Endothelial cell of umbilical vein (primary cell): ENCODE measurements around the gene ZNF618. TPM values are rescaled to one million over a fixed set of nuclear protein-coding genes. Genes with fewer than 3 reads are reported as not detected.

Source experiments
- BruUV-seq: library from RNA; stranded (reverse); fragments of 400-500 nt; replicated peaks from 2 replicates; lab custom pipeline; 2021; lab: Mats Ljungman, UMichigan
- CTCF ChIA-PET: fragments of 300-600, 350-600 bp; sonication (Branson Sonifier 250); formaldehyde crosslinking; loops from one replicate; lab custom pipeline; 2021; ENCODE audit warnings: antibody characterized with exemption, inconsistent platforms; lab: Charles Lee
- POLR2A ChIA-PET: fragments of 300-600, 350-600 bp; sonication (Branson Sonifier 250); formaldehyde crosslinking; loops from one replicate; lab custom pipeline; 2021; ENCODE audit warnings: antibody characterized with exemption, inconsistent platforms; lab: Charles Lee
- DNase-seq: peaks from one replicate; pipeline ENCODE4 v3.0.0-alpha.2; 2011; ENCODE audit warnings: low read depth, low spot score
- FAIRE-seq: peaks from 2 replicates; lab custom pipeline; 2011; peaks lifted over from hg19 to GRCh38; lab: Jason Lieb, UNC
- H2AFZ ChIP-seq: 2 replicates; pipeline ENCODE4 v1.6.0; 2012; ENCODE audit warnings: low read depth, low read length, control low read depth, inconsistent platforms
- H3K27ac ChIP-seq: 2 replicates; pipeline ENCODE4 v1.5.1; 2011; ENCODE audit warnings: low read depth, mild to moderate bottlenecking, control low read depth, low read length, moderate library complexity; ENCODE audit not compliant: insufficient read depth
- H3K27me3 ChIP-seq, 2 experiments: 2 replicates each; pipeline versions ENCODE4 v1.6.0 to v1.6.1; 2011; ENCODE audit warnings: low read length in 2 of 2, mixed read lengths in 1 of 2; ENCODE audit not compliant: control insufficient read depth in 2 of 2, insufficient read depth in 2 of 2
- H3K36me3 ChIP-seq, 2 experiments: 2 replicates in 1 of 2; 3 replicates in 1 of 2; pipeline ENCODE4 v1.5.1; 2011; ENCODE audit warnings: low read length in 2 of 2, mild to moderate bottlenecking in 1 of 2, moderate library complexity in 1 of 2; ENCODE audit not compliant: control insufficient read depth in 2 of 2, insufficient read depth in 2 of 2; ENCODE audit errors: extremely low read depth in 1 of 2
- H3K4me1 ChIP-seq: 3 replicates; pipeline ENCODE4 v1.5.1; 2011; ENCODE audit warnings: mild to moderate bottlenecking, low read length; ENCODE audit not compliant: control insufficient read depth, insufficient read depth; ENCODE audit errors: extremely low read depth
- H3K4me2 ChIP-seq: 2 replicates; pipeline ENCODE4 v1.6.1; 2011; ENCODE audit warnings: low read length, control low read depth, mixed read lengths; ENCODE audit not compliant: insufficient read depth
- H3K4me3 ChIP-seq, 3 experiments: fragments of 200-600 bp in 1 of 3; sonication (generic), shearing (Covaris generic) in 1 of 3; replicated peaks in 1 of 3; 2 replicates each; pipeline ENCODE4 v1.5.1; 2011 to 2016; ENCODE audit warnings: control low read depth in 3 of 3, low read length in 3 of 3, mild to moderate bottlenecking in 2 of 3, inconsistent platforms in 1 of 3, low read depth in 1 of 3, moderate library complexity in 1 of 3; ENCODE audit not compliant: insufficient read depth in 1 of 3
- H3K79me2 ChIP-seq: 2 replicates; pipeline ENCODE4 v1.6.0; 2012; ENCODE audit warnings: low read length, inconsistent platforms; ENCODE audit not compliant: control insufficient read depth, insufficient read depth
- H3K9ac ChIP-seq: replicated peaks from 2 replicates; pipeline ENCODE3; 2011; ENCODE audit warnings: low read length, control low read depth; ENCODE audit not compliant: insufficient read depth; ENCODE audit errors: extremely low read depth
- H3K9me1 ChIP-seq: replicated peaks from 3 replicates; pipeline ENCODE4 v1.6.0; 2011; ENCODE audit warnings: mild to moderate bottlenecking, low read length; ENCODE audit not compliant: control insufficient read depth, insufficient read depth; ENCODE audit errors: extremely low read depth
- H3K9me3 ChIP-seq: replicated peaks from 2 replicates; pipeline ENCODE4 v1.5.1; 2012; ENCODE audit warnings: low read length, inconsistent platforms; ENCODE audit not compliant: control insufficient read depth, insufficient read depth
- H4K20me1 ChIP-seq: replicated peaks from 2 replicates; pipeline ENCODE3; 2011; ENCODE audit warnings: mild to moderate bottlenecking, low read length; ENCODE audit not compliant: control insufficient read depth, insufficient read depth; ENCODE audit errors: extremely low read depth
- CTCF ChIP-seq, 2 donors: IDR thresholded peaks; 1 replicate in 1 of 2; 2 replicates in 1 of 2; pipeline ENCODE4 v1.5.1; 2011; ENCODE audit warnings: low read length in 2 of 2, mild to moderate bottlenecking in 2 of 2, moderate library complexity in 2 of 2, control low read depth in 1 of 2, inconsistent platforms in 1 of 2, low read depth in 1 of 2; ENCODE audit not compliant: insufficient read depth in 1 of 2; ENCODE audit errors: extremely low read depth in 1 of 2
- EZH2 ChIP-seq: IDR thresholded peaks from 2 replicates; pipeline ENCODE4 v1.6.1; 2012; ENCODE audit warnings: borderline replicate concordance, low read depth, mild to moderate bottlenecking, moderate library complexity, low read length, inconsistent platforms; ENCODE audit not compliant: severe bottlenecking
- FOS ChIP-seq: IDR thresholded peaks from 2 replicates; pipeline ENCODE4 v1.6.1; 2011; ENCODE audit warnings: mild to moderate bottlenecking, low read length, moderate library complexity, borderline replicate concordance; ENCODE audit not compliant: insufficient read depth
- GATA2 ChIP-seq: IDR thresholded peaks from 2 replicates; pipeline ENCODE4 v1.7.0; 2011; ENCODE audit warnings: low read depth, mild to moderate bottlenecking, moderate library complexity, mixed read lengths, low read length; ENCODE audit not compliant: insufficient read length, insufficient read depth
- JUN ChIP-seq: IDR thresholded peaks from 2 replicates; pipeline ENCODE4 v1.6.1; 2011; ENCODE audit warnings: borderline replicate concordance, low read depth; ENCODE audit not compliant: insufficient read length, insufficient read depth
- MYC ChIP-seq: IDR thresholded peaks from one replicate; pipeline ENCODE4 v1.6.1; 2011; ENCODE audit warnings: mild to moderate bottlenecking, low read depth, low read length
- POLR2A ChIP-seq: IDR thresholded peaks from 2 replicates; pipeline ENCODE4 v1.6.1; 2012; ENCODE audit warnings: low read depth, mild to moderate bottlenecking, control low read depth, low read length
- POLR2AphosphoS5 ChIP-seq: IDR thresholded peaks from 2 replicates; pipeline ENCODE4 v1.6.1; 2012; ENCODE audit warnings: low read depth, mild to moderate bottlenecking, control low read depth, low read length, moderate library complexity; ENCODE audit not compliant: insufficient read depth
- dilution Hi-C: fragments of 300-500 bp; cut with MboI; formaldehyde crosslinking; loops from one replicate; pipeline ENCODE4 v1.15.0; 2019; ENCODE audit warnings: low sequenced_read_pairs; ENCODE audit not compliant: extremely low pct_ligation_motif_present
- intact Hi-C: fragments of 100-400 bp; cut with micrococcal nuclease; formaldehyde crosslinking; loops from one replicate; pipeline ENCODE4 v1.10.0; 2022
- polyA plus RNA-seq, 4 experiments: library from polyadenylated mRNA; depleted of rRNA in 3 of 4; stranded (reverse) in 3 of 4; unstranded in 1 of 4; fragments of >200 nt; gene quantifications; 2 replicates each; pipeline versions ENCODE4 v1.2.1 to v1.2.3, GENCODE V29; 2011 to 2012; ENCODE audit warnings: missing spikeins in 1 of 4
- total RNA-seq: library from RNA; stranded (reverse); gene quantifications from 2 replicates; pipeline ENCODE4 v1.2.3, GENCODE V29; 2021
- TF ChIP-seq, protein P1 (sequence below): IDR thresholded peaks from 2 replicates; pipeline ENCODE4 v1.6.1; 2011; ENCODE audit not compliant: insufficient read depth, insufficient read length

The ZNF618 gene
- total and polyA plus RNA-seq, 2 donors (not counting 3 experiments of a cell fraction or from before 2014, with no cell fraction given) = 22.6 to 80.3 TPM

DNA sequence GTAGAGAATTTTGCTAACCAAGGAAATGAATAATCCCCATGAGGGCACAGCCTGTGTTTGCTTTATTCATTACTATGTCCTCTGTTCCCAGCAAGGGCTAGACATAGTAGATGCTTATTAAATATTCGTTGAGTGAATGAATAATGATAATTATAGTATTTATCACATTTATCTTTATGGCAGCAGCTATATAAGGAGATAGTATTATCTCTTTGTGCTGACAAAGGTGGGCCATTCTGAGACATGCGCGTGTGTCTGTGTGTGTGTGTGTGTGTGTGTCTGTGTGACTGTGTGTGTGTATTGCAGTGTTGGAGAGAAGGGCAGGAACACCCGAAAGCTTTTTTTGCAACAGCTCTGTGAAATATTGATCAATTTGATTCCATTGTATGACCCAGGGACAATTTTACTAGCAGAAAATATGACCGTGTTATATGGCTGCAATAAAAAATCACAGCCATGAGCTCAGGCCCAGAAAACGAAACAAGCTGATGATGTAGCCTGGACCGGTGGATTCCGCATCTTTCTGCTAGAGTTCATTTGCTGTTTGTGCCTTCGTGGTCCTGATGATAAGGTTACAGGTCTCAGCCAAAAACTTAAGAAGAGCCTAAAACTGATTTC lies 39.8 kb downstream of the ZNF618 start:
- H3K79me2 ChIP-seq = peaks cover 73% of the 10 kb centered on the region
- H3K9me3 ChIP-seq = no peaks in the 10 kb centered on the region
- BruUV-seq = no TSS peak
- no peaks in the 10 kb centered on the region for H3K9me1 ChIP-seq
- dilution Hi-C loops (no loop called here), intact Hi-C loops (no loop called here)
- POLR2A ChIA-PET = no interaction called here
- TF ChIP-seq MYC = no peak
- TF ChIP-seq, protein P1, sequence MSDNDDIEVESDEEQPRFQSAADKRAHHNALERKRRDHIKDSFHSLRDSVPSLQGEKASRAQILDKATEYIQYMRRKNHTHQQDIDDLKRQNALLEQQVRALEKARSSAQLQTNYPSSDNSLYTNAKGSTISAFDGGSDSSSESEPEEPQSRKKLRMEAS = no peak
- TF ChIP-seq FOS = no peak
- TF ChIP-seq POLR2AphosphoS5 = no peak
- TF ChIP-seq POLR2A = no peak
- no peak for TF ChIP-seq JUN
- no peak for TF ChIP-seq GATA2
- TF ChIP-seq EZH2 = no peak
- TF ChIP-seq CTCF (IDR thresholded peaks at IDR 0.05; ENCODE audit: extremely low read depth in 1 of 2, insufficient read depth in 1 of 2, low read depth in 1 of 2, low read length in 2 of 2) = no peak
- H3K4me3 ChIP-seq = no peak overlapping the region
- H3K4me1 ChIP-seq = no peaks in the 10 kb centered on the region
- H4K20me1 ChIP-seq = peaks cover 3% of the 10 kb centered on the region
- no peak overlapping the region for H2AFZ ChIP-seq
- CTCF ChIA-PET = interaction anchor here (0.7 to 2.4 kb wide), 5 partner anchors 10 to 167 kb away, joined by 3 to 11 read pairs (median 3); no protein-coding TSS in a partner anchor
- H3K27ac ChIP-seq = no peak overlapping the region
- H3K27me3 ChIP-seq = no peaks in the 10 kb centered on the region
- H3K9ac ChIP-seq = no peak overlapping the region
- no peak overlapping the region for H3K4me2 ChIP-seq
- H3K36me3 ChIP-seq = peaks cover 2 to 4% of the 10 kb centered on the region in 2 experiments
- DNase-seq = no peak
- FAIRE-seq = no peak
